HG03460 (cell line): ENCODE measurements around the gene ADSS1.

Experiments
- ATAC-seq: cut with Tn5 transposase; IDR thresholded peaks from one replicate; pipeline ENCODE4 v1.9.1; 2021; ENCODE audit not compliant: unreplicated experiment

The ADSS1 gene

GRCh38 chr14:104792101-104792884 is 68.3 kb downstream of the ADSS1 start:
- ATAC-seq, result no peak

- no peak for ATAC-seq
Observed at GRCh38 chr14:104792945-104793702, 69.1 kb downstream of the ADSS1 start.

- no peak for ATAC-seq
Observed at GRCh38 chr14:104793703-104793959, 69.6 kb downstream of the ADSS1 start.

GRCh38 chr14:104794099-104794498 is 70.1 kb downstream of the ADSS1 start:
- no peak for ATAC-seq

GRCh38 chr14:104794631-104794992 is 70.6 kb downstream of the ADSS1 start:
- no peak for ATAC-seq

- ATAC-seq, result no peak
Observed at GRCh38 chr14:104794993-104795780, 71.2 kb downstream of the ADSS1 start, which contains the start of gene AKT1. TSS of gene AKT1 (minus strand) at chr14:104795748. CDS start at chr14:104792643, 3,105 bp downstream.

- ATAC-seq, result no peak
Observed at GRCh38 chr14:104795781-104796686, 72.0 kb downstream of the ADSS1 start.

- no peak for ATAC-seq
Observed at GRCh38 chr14:104796687-104797081, 72.7 kb downstream of the ADSS1 start.
